Suprapubic skin (tissue), 4 donors: Measurements from ENCODE around the gene MCOLN1. TPM values are rescaled to one million over a fixed set of nuclear protein-coding genes. Genes with fewer than 3 reads are reported as not detected.

ENCODE experiments used
- DNase-seq, 2 donors: peaks; one replicate each; pipeline ENCODE4 v3.0.0-alpha.2; 2019; ENCODE audit warnings: low spot score in 2 of 2
- H3K27ac ChIP-seq: fragments of 200-600 bp; sonication (generic); one replicate; pipeline ENCODE4 v1.5.1; 2019
- H3K27me3 ChIP-seq: fragments of 200-600 bp; sonication (generic); one replicate; pipeline ENCODE4 v1.5.1; 2019
- H3K36me3 ChIP-seq: fragments of 200-600 bp; sonication (generic); one replicate; pipeline ENCODE4 v1.5.1; 2019
- H3K4me1 ChIP-seq: fragments of 200-600 bp; sonication (generic); one replicate; pipeline ENCODE4 v1.5.1; 2019
- H3K4me3 ChIP-seq: fragments of 200-600 bp; sonication (generic); one replicate; pipeline ENCODE4 v1.5.1; 2019; ENCODE audit warnings: mild to moderate bottlenecking
- H3K9me3 ChIP-seq: fragments of 200-600 bp; sonication (generic); one replicate; pipeline ENCODE4 v1.5.1; 2019
- EP300 ChIP-seq: sonication (generic); formaldehyde crosslinking; IDR thresholded peaks from one replicate; pipeline ENCODE4 v1.6.1; 2017; ENCODE audit warnings: antibody characterized with exemption
- POLR2A ChIP-seq, 2 donors: fragments of 450-650 bp; IDR thresholded peaks; one replicate each; pipeline ENCODE4 v1.6.1; 2017; ENCODE audit warnings: antibody characterized with exemption in 2 of 2, mild to moderate bottlenecking in 2 of 2, moderate library complexity in 2 of 2
- POLR2AphosphoS5 ChIP-seq, 3 donors: sonication (generic); formaldehyde crosslinking; IDR thresholded peaks; one replicate each; pipeline ENCODE4 v1.6.1; 2017; ENCODE audit warnings: antibody characterized with exemption in 3 of 3
- WGBS: methylation state at CpG from one replicate; pipeline ENCODE4 v1.1.5; 2018; 5-methylcytosine and 5-hydroxymethylcytosine counted together
- total RNA-seq, 4 donors: library from RNA; depleted of rRNA; stranded (reverse); fragments of >200 nt; gene quantifications; one replicate each; pipeline ENCODE4 v1.1.0, GENCODE V29; 2016
- TF ChIP-seq, protein P1 (sequence below), 2 donors: fragments of 200-600 bp in 1 of 2; fragments of 450-650 bp in 1 of 2; sonication (generic) in 1 of 2; IDR thresholded peaks; one replicate each; pipeline ENCODE4 v1.5.1; 2016 to 2019; ENCODE audit warnings: antibody characterized with exemption in 2 of 2, mild to moderate bottlenecking in 1 of 2, moderate library complexity in 1 of 2

The MCOLN1 gene
- total RNA-seq, 4 donors from 2014 or later: 15.9 to 43.6 (median 29.5) TPM

DNA sequence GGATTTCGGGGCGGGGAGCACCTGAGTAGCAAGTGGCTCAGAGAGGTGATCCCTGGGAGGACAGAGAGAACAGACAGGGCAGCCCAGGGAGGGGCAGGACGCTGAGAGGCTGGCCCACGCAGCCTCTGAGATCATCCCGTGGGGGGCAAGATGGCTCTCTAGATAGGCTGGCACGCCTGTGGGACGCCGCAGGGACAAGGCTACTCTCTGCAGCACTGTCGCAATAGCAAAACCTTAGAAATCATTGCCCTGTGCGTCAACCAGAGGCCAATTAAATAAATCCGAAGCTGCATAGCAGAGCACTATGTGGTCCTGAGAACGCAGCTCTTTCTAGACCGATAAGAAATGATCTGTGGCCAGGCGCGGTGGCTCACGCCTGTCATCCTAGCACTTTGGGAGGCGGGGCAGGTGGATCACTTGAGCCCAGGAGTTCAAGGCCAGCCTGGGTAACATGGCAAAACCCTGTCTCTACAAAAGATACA is 38.7 kb upstream of the MCOLN1 start:
- no peaks in the 10 kb centered on the region for H3K36me3 ChIP-seq
- TF ChIP-seq POLR2A (IDR thresholded peaks at IDR 0.05) (no peak), EP300 (no peak), POLR2AphosphoS5 (IDR thresholded peaks at IDR 0.05) (no peak)
- TF ChIP-seq, protein P1, sequence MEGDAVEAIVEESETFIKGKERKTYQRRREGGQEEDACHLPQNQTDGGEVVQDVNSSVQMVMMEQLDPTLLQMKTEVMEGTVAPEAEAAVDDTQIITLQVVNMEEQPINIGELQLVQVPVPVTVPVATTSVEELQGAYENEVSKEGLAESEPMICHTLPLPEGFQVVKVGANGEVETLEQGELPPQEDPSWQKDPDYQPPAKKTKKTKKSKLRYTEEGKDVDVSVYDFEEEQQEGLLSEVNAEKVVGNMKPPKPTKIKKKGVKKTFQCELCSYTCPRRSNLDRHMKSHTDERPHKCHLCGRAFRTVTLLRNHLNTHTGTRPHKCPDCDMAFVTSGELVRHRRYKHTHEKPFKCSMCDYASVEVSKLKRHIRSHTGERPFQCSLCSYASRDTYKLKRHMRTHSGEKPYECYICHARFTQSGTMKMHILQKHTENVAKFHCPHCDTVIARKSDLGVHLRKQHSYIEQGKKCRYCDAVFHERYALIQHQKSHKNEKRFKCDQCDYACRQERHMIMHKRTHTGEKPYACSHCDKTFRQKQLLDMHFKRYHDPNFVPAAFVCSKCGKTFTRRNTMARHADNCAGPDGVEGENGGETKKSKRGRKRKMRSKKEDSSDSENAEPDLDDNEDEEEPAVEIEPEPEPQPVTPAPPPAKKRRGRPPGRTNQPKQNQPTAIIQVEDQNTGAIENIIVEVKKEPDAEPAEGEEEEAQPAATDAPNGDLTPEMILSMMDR (IDR thresholded peaks at IDR 0.05): no peak
- H3K9me3 ChIP-seq: no peaks in the 10 kb centered on the region
- H3K4me3 ChIP-seq: no peak overlapping the region
- DNase-seq: no peak
- no peaks in the 10 kb centered on the region for H3K27me3 ChIP-seq
- no peak overlapping the region for H3K27ac ChIP-seq
- peaks cover 32% of the 10 kb centered on the region for H3K4me1 ChIP-seq
- WGBS: 74% methylated on average over 17 of the region's 17 CpGs

DNA sequence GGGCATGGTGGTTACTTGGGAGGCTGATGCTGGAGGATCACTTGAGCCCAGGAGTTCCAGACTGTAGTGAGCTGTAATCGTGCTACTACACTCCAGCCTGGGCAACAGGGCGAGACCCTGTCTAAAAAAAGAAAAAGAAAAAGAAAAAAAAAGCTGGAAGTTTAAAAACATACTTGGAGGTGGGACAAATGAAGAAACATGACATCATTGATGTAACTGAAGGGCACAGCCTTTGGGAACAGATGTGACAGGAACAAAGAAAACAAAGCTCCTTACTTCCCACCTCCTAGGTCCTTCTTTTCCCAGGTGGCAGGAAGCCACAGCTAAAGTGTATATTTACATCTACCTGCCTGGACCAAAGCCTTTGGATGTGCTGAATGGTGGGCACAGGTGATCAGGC is 35.5 kb upstream of the MCOLN1 start:
- Histone ChIP-seq H3K27ac (no peak overlapping the region), H3K4me3 (no peak overlapping the region)
- WGBS: 78% methylated on average over 2 of the region's 2 CpGs

DNA sequence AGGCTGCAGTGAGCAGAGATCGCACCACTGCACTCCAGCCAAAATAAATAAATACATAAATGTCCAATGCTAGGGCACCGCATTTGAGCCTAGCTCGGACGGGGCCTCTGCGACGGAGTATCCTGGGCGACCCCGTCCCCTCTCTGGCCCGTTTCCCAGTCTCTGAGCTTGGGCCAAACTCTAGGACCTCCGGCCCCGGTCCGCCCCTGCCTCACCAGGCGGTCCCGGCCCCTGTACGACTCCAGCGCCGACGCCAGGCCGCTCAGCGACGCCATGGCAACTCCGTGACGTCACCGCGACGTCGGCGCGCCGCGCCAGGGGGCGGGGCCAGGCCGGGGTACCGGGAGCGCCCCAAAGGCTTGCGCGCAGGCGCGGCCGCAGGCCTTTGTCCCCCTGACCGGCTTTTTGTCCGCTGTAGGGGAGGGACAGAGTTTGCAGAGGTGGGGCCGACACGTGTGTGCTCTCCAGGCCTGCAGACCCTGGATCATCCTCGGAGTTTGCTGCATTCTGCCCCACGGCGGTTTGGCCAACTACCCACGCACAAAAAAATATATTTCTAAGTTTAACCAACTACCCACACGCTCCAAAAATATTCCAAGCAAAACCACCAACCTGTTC is 33.6 kb upstream of the MCOLN1 start, which contains the start of gene PEX11G:
PEX11G (minus strand) TSS at position 300 of the 618 bp plus-strand sequence; CDS start at position 275, 25 bp downstream.
- TF ChIP-seq POLR2AphosphoS5 (IDR thresholded peaks at IDR 0.05): no peak
- TF ChIP-seq, protein P1 (IDR thresholded peaks at IDR 0.05): no peak
- peak in 1 of 2 donors; percentile 61 for TF ChIP-seq POLR2A (IDR thresholded peaks at IDR 0.05)
- no peak for TF ChIP-seq EP300
- H3K27me3 ChIP-seq: no peaks in the 10 kb centered on the region
- DNase-seq: peak; percentile 93 to 95
- H3K36me3 ChIP-seq: no peaks in the 10 kb centered on the region
- no peaks in the 10 kb centered on the region for H3K9me3 ChIP-seq
- H3K27ac ChIP-seq: peak within 1 kb of the TSS; percentile 79
- peak within 1 kb of the TSS; percentile 71 for H3K4me3 ChIP-seq
- 2% methylated on average over 14 of the region's 49 CpGs for WGBS
- H3K4me1 ChIP-seq: peaks cover 16% of the 10 kb centered on the region

More for the DNA sequence above, 35.5 kb upstream of the MCOLN1 start:
- Histone ChIP-seq H3K4me1 (peaks cover 34% of the 10 kb centered on the region), H3K36me3 (no peaks in the 10 kb centered on the region), H3K27me3 (no peaks in the 10 kb centered on the region), H3K9me3 (no peaks in the 10 kb centered on the region)
- no peak for DNase-seq
- TF ChIP-seq POLR2AphosphoS5 (IDR thresholded peaks at IDR 0.05): no peak
- TF ChIP-seq POLR2A (IDR thresholded peaks at IDR 0.05): no peak
- TF ChIP-seq, protein P1 (IDR thresholded peaks at IDR 0.05): no peak
- TF ChIP-seq EP300: no peak

DNA sequence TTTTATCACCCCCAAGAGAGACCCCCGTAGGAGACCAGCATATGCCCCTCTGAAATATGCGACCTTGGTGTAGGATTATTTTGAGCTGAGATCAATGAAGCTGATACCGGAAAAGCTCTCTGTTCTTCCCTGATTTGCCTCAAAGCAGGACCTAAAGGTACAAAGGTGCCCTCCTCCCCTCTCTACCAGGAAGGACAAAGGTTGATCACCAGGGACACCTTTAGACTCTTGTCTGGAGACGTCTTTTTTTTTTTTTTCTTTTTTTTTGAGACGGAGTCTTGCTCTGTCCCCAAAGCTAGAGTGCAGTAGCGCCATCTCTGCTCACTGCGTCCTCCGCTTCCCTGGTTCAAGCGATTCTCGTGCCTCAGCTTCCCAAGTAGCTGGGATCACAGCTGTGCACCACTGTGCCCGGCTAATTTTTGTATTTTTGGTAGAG is 32.8 kb upstream of the MCOLN1 start:
- DNase-seq: no peak
- no peaks in the 10 kb centered on the region for H3K27me3 ChIP-seq
- peak overlapping the region; percentile 71 for H3K4me3 ChIP-seq
- H3K9me3 ChIP-seq: no peaks in the 10 kb centered on the region
- H3K36me3 ChIP-seq: no peaks in the 10 kb centered on the region
- H3K27ac ChIP-seq: no peak overlapping the region
- WGBS: 66% methylated on average over 11 of the region's 11 CpGs
- peaks cover 24% of the 10 kb centered on the region for H3K4me1 ChIP-seq
- TF ChIP-seq POLR2AphosphoS5 (IDR thresholded peaks at IDR 0.05) (no peak), POLR2A (IDR thresholded peaks at IDR 0.05) (no peak), EP300 (no peak)
- TF ChIP-seq, protein P1 (IDR thresholded peaks at IDR 0.05): no peak

DNA sequence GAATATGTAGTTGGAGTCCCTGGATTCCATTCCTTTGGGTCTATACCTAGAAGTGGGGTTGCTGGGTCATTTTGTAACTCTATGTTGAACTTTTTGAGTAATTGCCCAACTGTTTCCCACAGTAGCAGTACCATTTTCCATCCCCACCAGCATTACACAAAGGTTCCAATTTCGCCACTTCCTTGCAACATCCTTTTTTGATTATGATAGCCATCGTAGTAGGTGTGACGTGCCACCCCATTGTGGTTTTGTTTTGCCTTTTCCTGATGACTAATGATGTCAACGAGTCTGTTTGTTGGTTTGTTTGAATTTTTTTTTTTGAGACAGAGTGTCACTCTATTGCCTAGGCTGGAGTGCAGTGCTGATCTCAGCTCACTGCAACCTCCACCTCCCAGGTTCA is 30.3 kb upstream of the MCOLN1 start:
- Histone ChIP-seq H3K27ac (no peak overlapping the region), H3K36me3 (no peaks in the 10 kb centered on the region), H3K4me3 (no peak overlapping the region), H3K9me3 (no peaks in the 10 kb centered on the region), H3K4me1 (peaks cover 29% of the 10 kb centered on the region), H3K27me3 (no peaks in the 10 kb centered on the region)
- TF ChIP-seq, protein P1 (IDR thresholded peaks at IDR 0.05): no peak
- TF ChIP-seq EP300 (no peak), POLR2AphosphoS5 (IDR thresholded peaks at IDR 0.05) (no peak), POLR2A (IDR thresholded peaks at IDR 0.05) (no peak)
- no peak for DNase-seq
- WGBS: 49% methylated on average over 4 of the region's 4 CpGs
